VCaP (cell line): ENCODE data around the gene ARHGEF7.

Experiments
- H3K27ac ChIP-seq: fragments of 450-650 bp; 2 replicates; pipeline ENCODE4 v1.5.1; 2017
- CTCF ChIP-seq: fragments of 450-650 bp; conservative IDR thresholded peaks from 2 replicates; pipeline ENCODE4 v1.5.1; 2017; ENCODE audit warnings: mild to moderate bottlenecking, moderate library complexity

The ARHGEF7 gene

GRCh38 chr13:111283457-111283856 is 168.3 kb downstream of the ARHGEF7 start:
- no peak for TF ChIP-seq CTCF
- H3K27ac ChIP-seq: peak overlapping the region; percentile 0; the same call in 1 of the 2 replicates

- no peak overlapping the region; the same call in 1 of the 2 replicates for H3K27ac ChIP-seq
- no peak for TF ChIP-seq CTCF
Measured at GRCh38 chr13:111283991-111284390, 168.9 kb downstream of the ARHGEF7 start.

- H3K27ac ChIP-seq: no peak overlapping the region
- no peak for TF ChIP-seq CTCF
Measured at GRCh38 chr13:111284565-111284964, 169.5 kb downstream of the ARHGEF7 start.

- peak; percentile 71 for TF ChIP-seq CTCF
- H3K27ac ChIP-seq: no peak overlapping the region
Measured at GRCh38 chr13:111286162-111286561, 171.1 kb downstream of the ARHGEF7 start.

GRCh38 chr13:111286749-111287148 is 171.6 kb downstream of the ARHGEF7 start:
- H3K27ac ChIP-seq: no peak overlapping the region
- no peak for TF ChIP-seq CTCF

- no peak overlapping the region for H3K27ac ChIP-seq
- TF ChIP-seq CTCF: no peak
Measured at GRCh38 chr13:111287201-111287600, 172.1 kb downstream of the ARHGEF7 start.

- TF ChIP-seq CTCF: no peak
- H3K27ac ChIP-seq: no peak overlapping the region
Measured at GRCh38 chr13:111288276-111288675, 173.2 kb downstream of the ARHGEF7 start.

GRCh38 chr13:111289251-111289650 is 174.1 kb downstream of the ARHGEF7 start:
- no peak overlapping the region for H3K27ac ChIP-seq
- no peak for TF ChIP-seq CTCF
